Liver (tissue), 3 donors: ENCODE data around the gene TTC33.

Source experiments
- FOXA1 ChIP-seq: IDR thresholded peaks from 2 replicates; pipeline ENCODE4 v1.6.1; 2016; ENCODE audit warnings: antibody characterized with exemption
- REST ChIP-seq: IDR thresholded peaks from 2 replicates; pipeline ENCODE4 v1.6.1; 2016; ENCODE audit warnings: antibody characterized with exemption, mild to moderate bottlenecking
- RXRA ChIP-seq, 2 donors: IDR thresholded peaks; 2 replicates each; pipeline ENCODE4 v1.6.1; 2017 to 2018; ENCODE audit warnings: antibody characterized with exemption in 2 of 2, mild to moderate bottlenecking in 1 of 2
- SP1 ChIP-seq: IDR thresholded peaks from 2 replicates; pipeline ENCODE4 v1.6.1; 2018; ENCODE audit warnings: antibody characterized with exemption, mild to moderate bottlenecking
- TAF1 ChIP-seq: conservative IDR thresholded peaks from 2 replicates; pipeline ENCODE4 v1.6.1; 2016; ENCODE audit warnings: antibody characterized with exemption, mild to moderate bottlenecking
- ZBTB33 ChIP-seq: IDR thresholded peaks from 2 replicates; pipeline ENCODE4 v1.6.1; 2016; ENCODE audit warnings: antibody characterized with exemption
- TF ChIP-seq, protein P1 (sequence below): fragments of 150-350 bp; IDR thresholded peaks from 2 replicates; pipeline ENCODE4 v1.5.1; 2017; ENCODE audit warnings: improper control_type of control experiment, low read depth, low read length; ENCODE audit not compliant: missing input control
- donor health status: healthy.
- donor health status: healthy.

DNA sequence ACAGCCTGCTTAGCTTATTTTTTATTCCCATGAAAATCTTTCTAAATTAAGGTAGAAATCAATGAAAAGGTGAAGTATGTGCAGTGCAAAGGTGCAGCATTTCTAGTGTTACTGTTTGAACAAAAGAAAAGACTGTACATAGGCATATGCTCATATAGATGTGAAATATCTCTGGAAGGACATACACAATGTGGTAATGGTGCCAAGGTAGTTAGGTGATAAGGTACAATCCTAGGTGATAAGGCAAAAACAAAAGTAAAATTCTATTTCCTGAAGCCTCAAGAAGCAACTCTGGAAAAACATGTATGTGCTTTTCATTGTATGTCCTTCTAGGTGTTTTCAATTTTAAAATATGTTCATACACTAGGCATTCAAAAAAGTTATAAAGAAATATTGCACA is 215.5 kb downstream of the TTC33 start:
- TF ChIP-seq, protein P1, sequence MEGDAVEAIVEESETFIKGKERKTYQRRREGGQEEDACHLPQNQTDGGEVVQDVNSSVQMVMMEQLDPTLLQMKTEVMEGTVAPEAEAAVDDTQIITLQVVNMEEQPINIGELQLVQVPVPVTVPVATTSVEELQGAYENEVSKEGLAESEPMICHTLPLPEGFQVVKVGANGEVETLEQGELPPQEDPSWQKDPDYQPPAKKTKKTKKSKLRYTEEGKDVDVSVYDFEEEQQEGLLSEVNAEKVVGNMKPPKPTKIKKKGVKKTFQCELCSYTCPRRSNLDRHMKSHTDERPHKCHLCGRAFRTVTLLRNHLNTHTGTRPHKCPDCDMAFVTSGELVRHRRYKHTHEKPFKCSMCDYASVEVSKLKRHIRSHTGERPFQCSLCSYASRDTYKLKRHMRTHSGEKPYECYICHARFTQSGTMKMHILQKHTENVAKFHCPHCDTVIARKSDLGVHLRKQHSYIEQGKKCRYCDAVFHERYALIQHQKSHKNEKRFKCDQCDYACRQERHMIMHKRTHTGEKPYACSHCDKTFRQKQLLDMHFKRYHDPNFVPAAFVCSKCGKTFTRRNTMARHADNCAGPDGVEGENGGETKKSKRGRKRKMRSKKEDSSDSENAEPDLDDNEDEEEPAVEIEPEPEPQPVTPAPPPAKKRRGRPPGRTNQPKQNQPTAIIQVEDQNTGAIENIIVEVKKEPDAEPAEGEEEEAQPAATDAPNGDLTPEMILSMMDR: no peak
- TF ChIP-seq RXRA (IDR thresholded peaks at IDR 0.05): no peak
- TF ChIP-seq FOXA1: no peak
- TF ChIP-seq TAF1: no peak
- no peak for TF ChIP-seq ZBTB33
- TF ChIP-seq SP1: no peak
- TF ChIP-seq REST: no peak
